ENCODE data around the gene NID1.

- no peak for TF ChIP-seq ARID4B (CRISPR knock-in tag; IDR thresholded peaks at IDR 0.05; ENCODE audit: borderline replicate concordance)
- TF ChIP-seq NFYB (CRISPR knock-in tag; conservative IDR thresholded peaks at IDR 0.05; ENCODE audit: low read depth): no peak
- TF ChIP-seq USF2 (CRISPR knock-in tag; IDR thresholded peaks at IDR 0.05): no peak
- no peak for TF ChIP-seq CTCF (IDR thresholded peaks at IDR 0.05)
- no peak for TF ChIP-seq HMGXB4 (CRISPR knock-in tag; IDR thresholded peaks at IDR 0.05)
Measured at GRCh38 chr1:235937123-235937522, 127.8 kb downstream of the NID1 start.
